ENCODE results near the gene CPNE7.

CPNE7 gene

GRCh38 chr16:89541792-89542191, 33.8 kb upstream of the CPNE7 start:
- H3K4me3 ChIP-seq (replicated peaks; ENCODE audit: insufficient read depth, low read length): no peak overlapping the region
- TF ChIP-seq SPI1 (IDR thresholded peaks at IDR 0.05; ENCODE audit: borderline replicate concordance, low read depth): no peak
- TF ChIP-seq REST (IDR thresholded peaks at IDR 0.05; ENCODE audit: insufficient replicate concordance, low read depth): no peak
- TF ChIP-seq CTCF (IDR thresholded peaks at IDR 0.05; ENCODE audit: insufficient read depth, low read length): no peak
- no peak for TF ChIP-seq POLR2AphosphoS5 (IDR thresholded peaks at IDR 0.05; ENCODE audit: low read depth)
- TF ChIP-seq GABPA (IDR thresholded peaks at IDR 0.05; ENCODE audit: low read depth): no peak
- no peaks in the 10 kb centered on the region for H3K27me3 ChIP-seq (ENCODE audit: insufficient read depth, poor library complexity, severe bottlenecking)
- DNase-seq (ENCODE audit: low read depth in 1 of 2, low spot score in 1 of 2): no peak
- H3K27ac ChIP-seq (replicated peaks): no peak overlapping the region

- TF ChIP-seq SPI1 (IDR thresholded peaks at IDR 0.05; ENCODE audit: borderline replicate concordance, low read depth): no peak
- no peak for TF ChIP-seq GABPA (IDR thresholded peaks at IDR 0.05; ENCODE audit: low read depth)
- no peak for TF ChIP-seq CTCF (IDR thresholded peaks at IDR 0.05; ENCODE audit: insufficient read depth, low read length)
- no peak for TF ChIP-seq POLR2AphosphoS5 (IDR thresholded peaks at IDR 0.05; ENCODE audit: low read depth)
- TF ChIP-seq REST (IDR thresholded peaks at IDR 0.05; ENCODE audit: insufficient replicate concordance, low read depth): no peak
- H3K27me3 ChIP-seq (ENCODE audit: insufficient read depth, poor library complexity, severe bottlenecking): no peaks in the 10 kb centered on the region
- H3K4me3 ChIP-seq (replicated peaks; ENCODE audit: insufficient read depth, low read length): no peak overlapping the region
- H3K27ac ChIP-seq (replicated peaks): no peak overlapping the region
- DNase-seq (ENCODE audit: low read depth in 1 of 2, low spot score in 1 of 2): no peak
Observed at GRCh38 chr16:89544113-89544512, 31.4 kb upstream of the CPNE7 start.

- DNase-seq (ENCODE audit: low read depth in 1 of 2, low spot score in 1 of 2): no peak
- Histone ChIP-seq H3K4me3 (replicated peaks; ENCODE audit: insufficient read depth, low read length) (no peak overlapping the region), H3K27ac (replicated peaks) (no peak overlapping the region), H3K27me3 (ENCODE audit: insufficient read depth, poor library complexity, severe bottlenecking) (no peaks in the 10 kb centered on the region)
- TF ChIP-seq REST (IDR thresholded peaks at IDR 0.05; ENCODE audit: insufficient replicate concordance, low read depth): no peak
- no peak for TF ChIP-seq POLR2AphosphoS5 (IDR thresholded peaks at IDR 0.05; ENCODE audit: low read depth)
- TF ChIP-seq GABPA (IDR thresholded peaks at IDR 0.05; ENCODE audit: low read depth): no peak
- no peak for TF ChIP-seq SPI1 (IDR thresholded peaks at IDR 0.05; ENCODE audit: borderline replicate concordance, low read depth)
- no peak for TF ChIP-seq CTCF (IDR thresholded peaks at IDR 0.05; ENCODE audit: insufficient read depth, low read length)
Observed at GRCh38 chr16:89544713-89545043, 30.9 kb upstream of the CPNE7 start.
